Right lobe of liver (tissue), 4 donors: ENCODE measurements around the gene PYCR2.

Experiments
- CTCF ChIP-seq, 4 donors: fragments of 200-600 bp in 3 of 4; fragments of 450-650 bp in 1 of 4; IDR thresholded peaks; one replicate each; pipeline versions ENCODE4 v1.5.1 to v1.8.0; 2016 to 2022; ENCODE audit warnings: antibody characterized with exemption in 4 of 4, mild to moderate bottlenecking in 2 of 4
- POLR2A ChIP-seq: fragments of 450-650 bp; IDR thresholded peaks from one replicate; pipeline ENCODE4 v1.6.1; 2017; ENCODE audit warnings: antibody characterized with exemption, mild to moderate bottlenecking
- donor health status: DM: no; HTN: no; CAD: no.
- donor health status: DM: no; HTN: no; CAD: no.
- donor health status: DM: no; HTN: yes; CAD: no.

- TF ChIP-seq CTCF (IDR thresholded peaks at IDR 0.05) (no peak), POLR2A (no peak)
These were observed 44.4 kb downstream of the PYCR2 start for GRCh38 chr1:225879521-225880221.
